HCT116 (cell line): ENCODE results near the gene FHOD3. TPM values are rescaled to one million over a fixed set of nuclear protein-coding genes. Genes with fewer than 3 reads are reported as not detected.

Source experiments
- ATAC-seq: fragments of 200-7000 bp; cut with Tn5 transposase; 2 replicates; pipeline ENCODE4 v1.9.1; 2020; ENCODE audit warnings: mild to moderate bottlenecking, moderate library complexity
- BruUV-seq: library from RNA; stranded (reverse); fragments of 400-500 nt; replicated peaks from 2 replicates; lab custom pipeline; 2021; lab: Mats Ljungman, UMichigan
- CTCF ChIA-PET: fragments of 300-600 bp; sonication (Branson Sonifier 250); formaldehyde crosslinking; loops from one replicate; lab custom pipeline; 2021; ENCODE audit warnings: antibody characterized with exemption; lab: Charles Lee
- POLR2A ChIA-PET: fragments of 300-600, 350-600 bp; sonication (Branson Sonifier 250); formaldehyde crosslinking; loops from one replicate; lab custom pipeline; 2021; ENCODE audit warnings: antibody characterized with exemption; lab: Charles Lee
- RAD21 ChIA-PET, 2 experiments: fragments of 300-600 bp; sonication (Branson Sonifier 250); formaldehyde crosslinking; loops; one replicate each; lab custom pipeline; 2023; ENCODE audit warnings: low total read pairs in 2 of 2; ENCODE audit not compliant: uncharacterized antibody in 2 of 2, unreplicated experiment in 2 of 2, low non-redundant PET in 1 of 2; lab: Charles Lee
- DNase-seq: peaks from one replicate; pipeline ENCODE4 v3.0.0-alpha.2; 2010; ENCODE audit warnings: low read depth, low spot score
- H2AFZ ChIP-seq: fragments of 200-600 bp; shearing (Covaris generic), sonication (generic); 2 replicates; pipeline ENCODE4 v1.6.1; 2017; ENCODE audit warnings: low read depth, mixed run types, mixed read lengths, antibody characterized with exemption, low read length; ENCODE audit not compliant: poor library complexity, severe bottlenecking
- H3K27ac ChIP-seq: 2 replicates; pipeline ENCODE4 v1.5.1; 2012; ENCODE audit warnings: low read depth, low read length
- H3K27me3 ChIP-seq: fragments of 200-600 bp; sonication (generic); 2 replicates; pipeline ENCODE4 v1.6.1; 2016; ENCODE audit warnings: mixed run types, low read length, mixed read lengths; ENCODE audit not compliant: insufficient read depth
- H3K36me3 ChIP-seq, 2 experiments: fragments of 200-500 bp in 1 of 2; fragments of 200-600 bp in 1 of 2; sonication (Bioruptor generic) in 1 of 2; sonication (generic) in 1 of 2; 2 replicates each; pipeline versions ENCODE4 v1.5.1 to v1.6.1; 2014 to 2016; ENCODE audit warnings: low read length in 2 of 2, inconsistent platforms in 1 of 2, mixed read lengths in 1 of 2, mixed run types in 1 of 2; ENCODE audit not compliant: insufficient read depth in 2 of 2, control insufficient read depth in 1 of 2
- H3K4me1 ChIP-seq, 2 experiments: fragments of 200-600 bp in 1 of 2; sonication (generic) in 1 of 2; 2 replicates each; pipeline versions ENCODE4 v1.5.1 to v1.6.1; 2012 to 2017; ENCODE audit warnings: low read length in 2 of 2, inconsistent platforms in 1 of 2, mild to moderate bottlenecking in 1 of 2, mixed read lengths in 1 of 2, mixed run types in 1 of 2, moderate library complexity in 1 of 2; ENCODE audit not compliant: insufficient read depth in 2 of 2, control insufficient read depth in 1 of 2
- H3K4me2 ChIP-seq: fragments of 200-600 bp; sonication (generic); 2 replicates; pipeline ENCODE4 v1.6.1; 2017; ENCODE audit warnings: mixed run types, low read length, mixed read lengths
- H3K4me3 ChIP-seq, 2 experiments: fragments of 200-600 bp in 1 of 2; sonication (generic) in 1 of 2; replicated peaks in 1 of 2; 2 replicates each; pipeline ENCODE4 v1.5.1; 2011 to 2016; ENCODE audit warnings: low read length in 2 of 2, control low read depth in 1 of 2, low read depth in 1 of 2, mild to moderate bottlenecking in 1 of 2, mixed read lengths in 1 of 2, mixed run types in 1 of 2
- H3K79me2 ChIP-seq: fragments of 200-600 bp; sonication (generic); 2 replicates; pipeline ENCODE4 v1.6.1; 2017; ENCODE audit warnings: mild to moderate bottlenecking, mixed run types, low read length, moderate library complexity, mixed read lengths; ENCODE audit not compliant: insufficient read depth
- H3K9ac ChIP-seq: fragments of 200-600 bp; sonication (generic); 2 replicates; pipeline ENCODE4 v1.6.1; 2016; ENCODE audit warnings: low read length, mixed read lengths
- H3K9me2 ChIP-seq: fragments of 200-600 bp; sonication (generic), shearing (Covaris generic); 2 replicates; pipeline ENCODE4 v1.6.1; 2017; ENCODE audit warnings: mixed run types, mild to moderate bottlenecking, moderate library complexity; ENCODE audit not compliant: insufficient read depth
- H3K9me3 ChIP-seq, 2 experiments: fragments of 200-500 bp in 1 of 2; fragments of 200-600 bp in 1 of 2; sonication (Bioruptor generic) in 1 of 2; sonication (generic) in 1 of 2; 2 replicates each; pipeline ENCODE4 v1.6.1; 2014 to 2017; ENCODE audit warnings: low read length in 2 of 2, mixed read lengths in 2 of 2, inconsistent platforms in 1 of 2, low read depth in 1 of 2, mild to moderate bottlenecking in 1 of 2, mixed run types in 1 of 2, moderate library complexity in 1 of 2; ENCODE audit not compliant: control insufficient read depth in 1 of 2, insufficient read depth in 1 of 2
- H4K20me1 ChIP-seq: fragments of 200-600 bp; sonication (generic), shearing (Covaris generic); 2 replicates; pipeline ENCODE4 v1.6.1; 2017; ENCODE audit warnings: mixed run types, mild to moderate bottlenecking, moderate library complexity; ENCODE audit not compliant: insufficient read depth
- ATF3 ChIP-seq: IDR thresholded peaks from 2 replicates; pipeline ENCODE4 v1.6.1; 2012
- CBX3 ChIP-seq: IDR thresholded peaks from 2 replicates; pipeline ENCODE4 v1.6.1; 2012; ENCODE audit warnings: low read depth
- CEBPB ChIP-seq: IDR thresholded peaks from 2 replicates; pipeline ENCODE4 v1.6.1; 2012; ENCODE audit warnings: low read depth
- CTCF ChIP-seq, 3 experiments: fragments of 200-600 bp in 1 of 3; sonication (generic) in 1 of 3; IDR thresholded peaks in 2 of 3; conservative IDR thresholded peaks in 1 of 3; 2 replicates each; pipeline ENCODE4 v1.5.1; 2012 to 2017; ENCODE audit warnings: low read depth in 2 of 3, low read length in 2 of 3, antibody characterized with exemption in 1 of 3, borderline replicate concordance in 1 of 3, control low read depth in 1 of 3, mild to moderate bottlenecking in 1 of 3, mixed read lengths in 1 of 3, mixed run types in 1 of 3, moderate library complexity in 1 of 3; ENCODE audit not compliant: insufficient read depth in 1 of 3
- EGR1 ChIP-seq: IDR thresholded peaks from 2 replicates; pipeline ENCODE4 v1.6.1; 2012; ENCODE audit warnings: low read depth
- ELF1 ChIP-seq: IDR thresholded peaks from 2 replicates; pipeline ENCODE4 v1.6.1; 2012; ENCODE audit warnings: low read depth, borderline replicate concordance
- EZH2 ChIP-seq: fragments of 200-600 bp; sonication (generic); IDR thresholded peaks from 2 replicates; pipeline ENCODE4 v1.6.1; 2017; ENCODE audit warnings: antibody characterized with exemption, mixed run types
- EZH2phosphoT487 ChIP-seq: fragments of 200-600 bp; IDR thresholded peaks from 2 replicates; pipeline ENCODE4 v1.6.1; 2018; ENCODE audit warnings: antibody characterized with exemption, borderline replicate concordance
- FOSL1 ChIP-seq: IDR thresholded peaks from 2 replicates; pipeline ENCODE4 v1.6.1; 2012; ENCODE audit warnings: low read depth
- JUND ChIP-seq: IDR thresholded peaks from 2 replicates; pipeline ENCODE4 v1.6.1; 2012
- POLR2A ChIP-seq: IDR thresholded peaks from 2 replicates; pipeline ENCODE4 v1.7.0; 2011; ENCODE audit warnings: borderline replicate concordance; ENCODE audit not compliant: insufficient read depth, insufficient read length; ENCODE audit errors: extremely low read depth
- POLR2AphosphoS5 ChIP-seq: IDR thresholded peaks from 2 replicates; pipeline ENCODE4 v1.6.1; 2011; ENCODE audit warnings: mild to moderate bottlenecking, low read depth, low read length, moderate library complexity
- RAD21 ChIP-seq: IDR thresholded peaks from 2 replicates; pipeline ENCODE4 v1.6.1; 2012; ENCODE audit warnings: low read depth, mild to moderate bottlenecking
- SIN3A ChIP-seq: IDR thresholded peaks from 2 replicates; pipeline ENCODE4 v1.6.1; 2012; ENCODE audit warnings: low read depth
- SRF ChIP-seq: IDR thresholded peaks from 2 replicates; pipeline ENCODE4 v1.6.1; 2012; ENCODE audit warnings: low read depth
- TCF7L2 ChIP-seq: IDR thresholded peaks from 2 replicates; pipeline ENCODE4 v1.7.0; 2011; ENCODE audit warnings: borderline replicate concordance, inconsistent platforms; ENCODE audit not compliant: insufficient read depth, insufficient read length; ENCODE audit errors: extremely low read depth
- YY1 ChIP-seq: IDR thresholded peaks from 2 replicates; pipeline ENCODE4 v1.6.1; 2011; ENCODE audit warnings: low read length, low read depth, moderate library complexity, mild to moderate bottlenecking; ENCODE audit not compliant: insufficient replicate concordance; ENCODE audit errors: extremely low read depth
- ZBTB33 ChIP-seq: IDR thresholded peaks from 2 replicates; pipeline ENCODE4 v1.6.1; 2011; ENCODE audit warnings: mild to moderate bottlenecking, low read length, moderate library complexity; ENCODE audit not compliant: insufficient replicate concordance; ENCODE audit errors: extremely low read depth
- intact Hi-C: fragments of 100-400 bp; cut with micrococcal nuclease; formaldehyde crosslinking; loops from 2 replicates; pipeline ENCODE4 v1.10.0; 2022
- total RNA-seq: library from RNA; stranded (reverse); gene quantifications from one replicate; pipeline ENCODE4 v1.2.1, GENCODE V29; 2021; ENCODE audit not compliant: unreplicated experiment
- TF ChIP-seq, protein P1 (sequence below): IDR thresholded peaks from 2 replicates; pipeline ENCODE4 v1.6.1; 2012; ENCODE audit warnings: low read depth

Gene FHOD3
- total RNA-seq, 1 experiment from 2014 or later, result 4.0 TPM

DNA sequence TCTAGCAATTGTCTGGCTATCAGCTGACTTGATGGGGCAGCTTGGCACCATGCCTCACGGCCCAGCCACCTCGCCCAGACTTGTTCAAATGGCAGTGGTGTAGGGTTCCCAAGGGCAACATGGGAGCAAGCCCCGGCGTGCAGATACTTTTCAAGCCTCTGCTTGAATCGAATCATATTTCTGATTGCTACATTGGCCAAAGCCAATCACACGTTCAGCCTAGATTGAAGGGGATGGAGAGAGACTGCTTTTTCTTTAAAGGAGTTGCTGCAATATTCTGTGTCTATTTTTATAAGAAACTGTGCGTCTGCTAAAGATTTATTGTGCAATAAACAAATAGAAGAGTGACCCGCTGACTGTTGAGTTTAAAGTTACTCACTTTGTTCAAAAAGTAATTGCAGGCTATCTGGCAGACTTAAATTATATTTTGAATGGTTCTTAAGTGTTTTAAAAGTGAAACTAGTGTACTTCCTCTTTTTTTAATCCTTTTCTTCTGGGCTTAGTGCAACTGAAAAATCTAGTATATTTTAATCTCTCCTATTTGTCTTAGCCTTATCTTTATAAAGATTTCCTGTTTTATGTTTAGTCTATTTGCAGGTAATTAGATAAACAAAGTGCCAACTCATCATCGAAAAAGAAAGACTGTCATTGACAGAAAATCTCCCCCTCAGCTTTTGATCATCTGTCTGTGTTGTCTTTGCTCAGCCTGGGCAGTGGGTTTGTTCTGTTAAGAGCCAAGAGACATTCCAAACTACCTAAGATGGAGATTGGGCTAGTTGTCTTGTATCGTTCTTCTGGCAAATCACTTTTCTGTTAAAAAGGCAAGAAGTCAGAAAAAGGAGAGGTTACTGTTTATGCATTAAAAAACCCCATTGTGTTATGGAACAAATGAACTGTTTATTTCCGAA is 375.2 kb downstream of the FHOD3 start:
- Histone ChIP-seq H3K79me2 (no peaks in the 10 kb centered on the region), H3K4me3 (no peak overlapping the region), H4K20me1 (no peaks in the 10 kb centered on the region), H2AFZ (no peak overlapping the region), H3K9ac (no peak overlapping the region), H3K9me2 (no peaks in the 10 kb centered on the region), H3K4me2 (no peak overlapping the region), H3K4me1 (no peaks in the 10 kb centered on the region), H3K36me3 (no peaks in the 10 kb centered on the region), H3K27ac (no peak overlapping the region), H3K9me3 (no peaks in the 10 kb centered on the region), H3K27me3 (peaks cover 3% of the 10 kb centered on the region; the same call in 1 of the 2 replicates)
- POLR2A ChIA-PET, result no interaction called here
- intact Hi-C loops, result no loop called here
- CTCF ChIA-PET, result no interaction called here
- RAD21 ChIA-PET, result no interaction called here
- TF ChIP-seq CBX3 (no peak), POLR2A (no peak), CTCF (IDR thresholded peaks at IDR 0.05 in 2 of 3, conservative IDR thresholded peaks at IDR 0.05 in 1 of 3; ENCODE audit: borderline replicate concordance in 1 of 3, insufficient read depth in 1 of 3, low read depth in 2 of 3, low read length in 2 of 3) (no peak), ZBTB33 (no peak), FOSL1 (no peak), ATF3 (no peak), TCF7L2 (no peak), SRF (no peak), CEBPB (no peak), EZH2 (no peak), JUND (no peak), SIN3A (no peak), ELF1 (no peak), EZH2phosphoT487 (no peak), EGR1 (no peak), YY1 (no peak), RAD21 (no peak), POLR2AphosphoS5 (no peak)
- TF ChIP-seq, protein P1, sequence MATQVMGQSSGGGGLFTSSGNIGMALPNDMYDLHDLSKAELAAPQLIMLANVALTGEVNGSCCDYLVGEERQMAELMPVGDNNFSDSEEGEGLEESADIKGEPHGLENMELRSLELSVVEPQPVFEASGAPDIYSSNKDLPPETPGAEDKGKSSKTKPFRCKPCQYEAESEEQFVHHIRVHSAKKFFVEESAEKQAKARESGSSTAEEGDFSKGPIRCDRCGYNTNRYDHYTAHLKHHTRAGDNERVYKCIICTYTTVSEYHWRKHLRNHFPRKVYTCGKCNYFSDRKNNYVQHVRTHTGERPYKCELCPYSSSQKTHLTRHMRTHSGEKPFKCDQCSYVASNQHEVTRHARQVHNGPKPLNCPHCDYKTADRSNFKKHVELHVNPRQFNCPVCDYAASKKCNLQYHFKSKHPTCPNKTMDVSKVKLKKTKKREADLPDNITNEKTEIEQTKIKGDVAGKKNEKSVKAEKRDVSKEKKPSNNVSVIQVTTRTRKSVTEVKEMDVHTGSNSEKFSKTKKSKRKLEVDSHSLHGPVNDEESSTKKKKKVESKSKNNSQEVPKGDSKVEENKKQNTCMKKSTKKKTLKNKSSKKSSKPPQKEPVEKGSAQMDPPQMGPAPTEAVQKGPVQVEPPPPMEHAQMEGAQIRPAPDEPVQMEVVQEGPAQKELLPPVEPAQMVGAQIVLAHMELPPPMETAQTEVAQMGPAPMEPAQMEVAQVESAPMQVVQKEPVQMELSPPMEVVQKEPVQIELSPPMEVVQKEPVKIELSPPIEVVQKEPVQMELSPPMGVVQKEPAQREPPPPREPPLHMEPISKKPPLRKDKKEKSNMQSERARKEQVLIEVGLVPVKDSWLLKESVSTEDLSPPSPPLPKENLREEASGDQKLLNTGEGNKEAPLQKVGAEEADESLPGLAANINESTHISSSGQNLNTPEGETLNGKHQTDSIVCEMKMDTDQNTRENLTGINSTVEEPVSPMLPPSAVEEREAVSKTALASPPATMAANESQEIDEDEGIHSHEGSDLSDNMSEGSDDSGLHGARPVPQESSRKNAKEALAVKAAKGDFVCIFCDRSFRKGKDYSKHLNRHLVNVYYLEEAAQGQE, result no peak
- no peak for ATAC-seq
- no TSS peak for BruUV-seq
- DNase-seq, result no peak
